ENCODE data around the gene CTTN.

DNA sequence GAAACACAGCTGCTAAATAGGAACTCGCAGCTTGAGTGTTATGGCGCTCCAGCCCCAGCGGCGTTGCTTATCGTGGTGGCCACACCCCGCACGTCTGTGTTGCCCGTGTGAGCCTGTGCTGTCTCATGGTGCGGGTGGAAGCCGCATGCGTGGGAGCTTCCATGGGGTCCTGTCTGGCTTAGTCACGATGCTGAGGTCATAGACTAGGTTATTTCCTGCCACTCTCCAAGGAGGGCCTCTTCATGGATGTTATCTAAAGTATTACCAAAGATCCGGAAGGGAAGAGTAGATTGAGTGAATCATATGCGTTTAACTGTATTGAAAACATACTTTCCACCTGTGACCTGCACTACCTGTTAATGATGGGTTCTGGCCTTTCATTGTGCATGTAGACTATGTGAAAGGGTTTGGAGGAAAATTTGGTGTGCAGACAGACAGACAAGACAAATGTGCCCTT lies 21.7 kb downstream of the CTTN start:
- TF ChIP-seq, protein P1, sequence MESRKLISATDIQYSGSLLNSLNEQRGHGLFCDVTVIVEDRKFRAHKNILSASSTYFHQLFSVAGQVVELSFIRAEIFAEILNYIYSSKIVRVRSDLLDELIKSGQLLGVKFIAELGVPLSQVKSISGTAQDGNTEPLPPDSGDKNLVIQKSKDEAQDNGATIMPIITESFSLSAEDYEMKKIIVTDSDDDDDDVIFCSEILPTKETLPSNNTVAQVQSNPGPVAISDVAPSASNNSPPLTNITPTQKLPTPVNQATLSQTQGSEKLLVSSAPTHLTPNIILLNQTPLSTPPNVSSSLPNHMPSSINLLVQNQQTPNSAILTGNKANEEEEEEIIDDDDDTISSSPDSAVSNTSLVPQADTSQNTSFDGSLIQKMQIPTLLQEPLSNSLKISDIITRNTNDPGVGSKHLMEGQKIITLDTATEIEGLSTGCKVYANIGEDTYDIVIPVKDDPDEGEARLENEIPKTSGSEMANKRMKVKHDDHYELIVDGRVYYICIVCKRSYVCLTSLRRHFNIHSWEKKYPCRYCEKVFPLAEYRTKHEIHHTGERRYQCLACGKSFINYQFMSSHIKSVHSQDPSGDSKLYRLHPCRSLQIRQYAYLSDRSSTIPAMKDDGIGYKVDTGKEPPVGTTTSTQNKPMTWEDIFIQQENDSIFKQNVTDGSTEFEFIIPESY (IDR thresholded peaks at IDR 0.05), result no peak
- TF ChIP-seq BCL11A (IDR thresholded peaks at IDR 0.05; ENCODE audit: low read depth, low read length), result no peak
- no peak for TF ChIP-seq SUZ12 (IDR thresholded peaks at IDR 0.05; ENCODE audit: unreplicated experiment)
- TF ChIP-seq, protein P2, sequence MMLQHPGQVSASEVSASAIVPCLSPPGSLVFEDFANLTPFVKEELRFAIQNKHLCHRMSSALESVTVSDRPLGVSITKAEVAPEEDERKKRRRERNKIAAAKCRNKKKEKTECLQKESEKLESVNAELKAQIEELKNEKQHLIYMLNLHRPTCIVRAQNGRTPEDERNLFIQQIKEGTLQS (IDR thresholded peaks at IDR 0.05; ENCODE audit: borderline replicate concordance, extremely low read depth, low read depth, low read length), result no peak
- no peak for TF ChIP-seq EP300 (IDR thresholded peaks at IDR 0.05; ENCODE audit: borderline replicate concordance in 1 of 2, control insufficient read depth in 1 of 2, low read depth in 2 of 2, low read length in 2 of 2)
- TF ChIP-seq, protein P3, sequence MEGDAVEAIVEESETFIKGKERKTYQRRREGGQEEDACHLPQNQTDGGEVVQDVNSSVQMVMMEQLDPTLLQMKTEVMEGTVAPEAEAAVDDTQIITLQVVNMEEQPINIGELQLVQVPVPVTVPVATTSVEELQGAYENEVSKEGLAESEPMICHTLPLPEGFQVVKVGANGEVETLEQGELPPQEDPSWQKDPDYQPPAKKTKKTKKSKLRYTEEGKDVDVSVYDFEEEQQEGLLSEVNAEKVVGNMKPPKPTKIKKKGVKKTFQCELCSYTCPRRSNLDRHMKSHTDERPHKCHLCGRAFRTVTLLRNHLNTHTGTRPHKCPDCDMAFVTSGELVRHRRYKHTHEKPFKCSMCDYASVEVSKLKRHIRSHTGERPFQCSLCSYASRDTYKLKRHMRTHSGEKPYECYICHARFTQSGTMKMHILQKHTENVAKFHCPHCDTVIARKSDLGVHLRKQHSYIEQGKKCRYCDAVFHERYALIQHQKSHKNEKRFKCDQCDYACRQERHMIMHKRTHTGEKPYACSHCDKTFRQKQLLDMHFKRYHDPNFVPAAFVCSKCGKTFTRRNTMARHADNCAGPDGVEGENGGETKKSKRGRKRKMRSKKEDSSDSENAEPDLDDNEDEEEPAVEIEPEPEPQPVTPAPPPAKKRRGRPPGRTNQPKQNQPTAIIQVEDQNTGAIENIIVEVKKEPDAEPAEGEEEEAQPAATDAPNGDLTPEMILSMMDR (IDR thresholded peaks at IDR 0.05 in 2 of 3, conservative IDR thresholded peaks at IDR 0.05 in 1 of 3; ENCODE audit: control insufficient read depth in 2 of 3, extremely low read depth in 1 of 3, insufficient read depth in 1 of 3, low read depth in 3 of 3, low read length in 3 of 3), result no peak
